Calu3 (cell line): ENCODE data around the gene PRDX3. TPM values are rescaled to one million over a fixed set of nuclear protein-coding genes. Genes with fewer than 3 reads are reported as not detected.
"Not testable (repeated sequence)": the region's sequence is repeated elsewhere in the genome, so short reads cannot be mapped to it uniquely, and the experiment has no call there.

ENCODE experiments used
- BruUV-seq: library from RNA; stranded (reverse); fragments of 400-500 nt; replicated peaks from 2 replicates; lab custom pipeline; 2021; lab: Mats Ljungman, UMichigan
- CTCF ChIA-PET: fragments of 300-600 bp; sonication (Branson Sonifier 250); formaldehyde crosslinking; loops from one replicate; lab custom pipeline; 2022; ENCODE audit warnings: antibody characterized with exemption; lab: Charles Lee
- DNase-seq: peaks from one replicate; pipeline ENCODE4 v3.0.0; 2022
- H3K27ac Mint-ChIP-seq: one replicate; pipeline ENCODE4 v1.8.0; 2022; ENCODE audit warnings: mixed read lengths; ENCODE audit not compliant: unreplicated experiment
- H3K27me3 Mint-ChIP-seq: one replicate; pipeline ENCODE4 v1.8.0; 2022; ENCODE audit warnings: mixed read lengths; ENCODE audit not compliant: unreplicated experiment
- H3K36me3 Mint-ChIP-seq: one replicate; pipeline ENCODE4 v1.8.0; 2022; ENCODE audit warnings: mild to moderate bottlenecking, moderate library complexity, mixed read lengths; ENCODE audit not compliant: insufficient read depth, unreplicated experiment
- H3K4me1 Mint-ChIP-seq: one replicate; pipeline ENCODE4 v1.8.0; 2022; ENCODE audit warnings: mild to moderate bottlenecking, low read depth, mixed read lengths; ENCODE audit not compliant: unreplicated experiment
- H3K4me3 Mint-ChIP-seq: one replicate; pipeline ENCODE4 v1.8.0; 2022; ENCODE audit warnings: mild to moderate bottlenecking, low read depth, moderate library complexity, mixed read lengths; ENCODE audit not compliant: unreplicated experiment
- H3K9me3 Mint-ChIP-seq: one replicate; pipeline ENCODE4 v1.8.0; 2022; ENCODE audit warnings: low read depth, mixed read lengths; ENCODE audit not compliant: unreplicated experiment
- CTCF ChIP-seq: fragments of 200-600 bp; IDR thresholded peaks from one replicate; pipeline ENCODE4 v1.8.0; 2022; ENCODE audit warnings: antibody characterized with exemption; ENCODE audit not compliant: unreplicated experiment
- intact Hi-C: fragments of 100-400 bp; cut with micrococcal nuclease; formaldehyde crosslinking; loops from one replicate; pipeline ENCODE4 v1.10.0; 2022; ENCODE audit not compliant: unreplicated experiment
- total RNA-seq: library from RNA; stranded (reverse); gene quantifications from 2 replicates; pipeline ENCODE4 v1.2.3, GENCODE V29; 2022

Gene PRDX3
- total RNA-seq, 1 experiment from 2014 or later: 114 TPM

GRCh38 chr10:119143657-119144056, 35.0 kb downstream of the PRDX3 start:
- peaks cover 4% of the 10 kb centered on the region for H3K36me3 Mint-ChIP-seq
- CTCF ChIA-PET: no interaction called here
- H3K4me3 Mint-ChIP-seq: no peak overlapping the region
- no peaks in the 10 kb centered on the region for H3K4me1 Mint-ChIP-seq
- no peak for DNase-seq
- no peaks in the 10 kb centered on the region for H3K9me3 Mint-ChIP-seq
- no peak overlapping the region for H3K27ac Mint-ChIP-seq
- intact Hi-C loops: no loop called here
- no peaks in the 10 kb centered on the region for H3K27me3 Mint-ChIP-seq
- no TSS peak for BruUV-seq
- TF ChIP-seq CTCF: no peak

GRCh38 chr10:119140603-119141245, 37.9 kb downstream of the PRDX3 start:
- no peak for DNase-seq
- Mint-ChIP-seq H3K4me3 (no peak overlapping the region), H3K9me3 (no peaks in the 10 kb centered on the region), H3K27me3 (no peaks in the 10 kb centered on the region), H3K4me1 (no peaks in the 10 kb centered on the region), H3K27ac (no peak overlapping the region), H3K36me3 (no peaks in the 10 kb centered on the region)
- intact Hi-C loops: no loop called here
- CTCF ChIA-PET: no interaction called here
- TF ChIP-seq CTCF: no peak
- BruUV-seq: no TSS peak

GRCh38 chr10:119139464-119140067, 39.0 kb downstream of the PRDX3 start:
- Mint-ChIP-seq H3K27me3 (no peaks in the 10 kb centered on the region), H3K4me3 (no peak overlapping the region), H3K9me3 (no peaks in the 10 kb centered on the region), H3K36me3 (no peaks in the 10 kb centered on the region), H3K4me1 (no peaks in the 10 kb centered on the region), H3K27ac (peak overlapping the region; percentile 21)
- DNase-seq: peak; percentile 8
- intact Hi-C loops: no loop called here
- BruUV-seq: no TSS peak
- TF ChIP-seq CTCF: no peak
- CTCF ChIA-PET: interaction anchor here (1.0 kb wide), 1 partner anchor 306 kb away, joined by 3 read pairs; no protein-coding TSS in a partner anchor

GRCh38 chr10:119138346-119139306, 40.0 kb downstream of the PRDX3 start:
- Mint-ChIP-seq H3K36me3 (peaks cover 5% of the 10 kb centered on the region), H3K27ac (peak overlapping the region; percentile 21), H3K9me3 (no peaks in the 10 kb centered on the region), H3K4me3 (no peak overlapping the region), H3K4me1 (no peaks in the 10 kb centered on the region), H3K27me3 (no peaks in the 10 kb centered on the region)
- DNase-seq: no peak
- CTCF ChIA-PET: interaction anchor here (0.7 kb wide), 1 partner anchor 70 kb away, joined by 7 read pairs; no protein-coding TSS in a partner anchor
- intact Hi-C loops: no loop called here
- BruUV-seq: no TSS peak
- TF ChIP-seq CTCF: no peak

GRCh38 chr10:119137878-119138277, 40.7 kb downstream of the PRDX3 start:
- H3K4me3 Mint-ChIP-seq, H3K36me3 Mint-ChIP-seq, H3K4me1 Mint-ChIP-seq, H3K27me3 Mint-ChIP-seq, intact Hi-C loops, H3K9me3 Mint-ChIP-seq, H3K27ac Mint-ChIP-seq, DNase-seq, BruUV-seq: not testable (repeated sequence)
- CTCF ChIA-PET: interaction anchor here (0.7 kb wide), 1 partner anchor 71 kb away, joined by 7 read pairs; no protein-coding TSS in a partner anchor
